NCI-H1092 treated with DMSO at 0.1 percent for 48 hours (cell line): ENCODE measurements around the gene DNAH8.
A peak's percentile ranks its signal among the peaks of the same experiment; 100 is the strongest.

Source experiments
- DNase-seq: peaks from one replicate; lab custom pipeline; 2025; lab: John Stamatoyannopoulos, UW

The DNAH8 gene

GRCh38 chr6:38974389-38975151, 259.5 kb downstream of the DNAH8 start:
- DNase-seq = peak; percentile 10

- no peak for DNase-seq
Observed at GRCh38 chr6:38975621-38976049, 260.5 kb downstream of the DNAH8 start.

GRCh38 chr6:38976051-38976450, 260.9 kb downstream of the DNAH8 start:
- DNase-seq = no peak

- no peak for DNase-seq
Observed at GRCh38 chr6:38976801-38977500, 261.8 kb downstream of the DNAH8 start.

GRCh38 chr6:38978139-38978704, 263.1 kb downstream of the DNAH8 start:
- DNase-seq = no peak

GRCh38 chr6:38982470-38982869, 267.4 kb downstream of the DNAH8 start:
- no peak for DNase-seq

GRCh38 chr6:38984723-38985122, 269.6 kb downstream of the DNAH8 start:
- no peak for DNase-seq

GRCh38 chr6:38985839-38986238, 270.7 kb downstream of the DNAH8 start:
- DNase-seq = no peak

GRCh38 chr6:38987503-38987902, 272.4 kb downstream of the DNAH8 start:
- DNase-seq = no peak

- DNase-seq = no peak
Observed at GRCh38 chr6:38988736-38989449, 273.8 kb downstream of the DNAH8 start.

- DNase-seq = no peak
Observed at GRCh38 chr6:38990475-38990874, 275.4 kb downstream of the DNAH8 start.

- DNase-seq = no peak
Observed at GRCh38 chr6:38996676-38997075, 281.6 kb downstream of the DNAH8 start.

- DNase-seq = peak; percentile 52
Observed at GRCh38 chr6:38997128-38997761, 282.1 kb downstream of the DNAH8 start.

GRCh38 chr6:39003072-39003471, 288.0 kb downstream of the DNAH8 start:
- DNase-seq = peak; percentile 53

- DNase-seq = no peak
Observed at GRCh38 chr6:39003492-39003891, 288.4 kb downstream of the DNAH8 start.

- no peak for DNase-seq
Observed at GRCh38 chr6:39004801-39005200, 289.7 kb downstream of the DNAH8 start.

- DNase-seq = peak; percentile 58
Observed at GRCh38 chr6:39005774-39006173, 290.7 kb downstream of the DNAH8 start.

GRCh38 chr6:39007575-39007974, 292.5 kb downstream of the DNAH8 start:
- DNase-seq = no peak

GRCh38 chr6:39008737-39009136, 293.6 kb downstream of the DNAH8 start:
- DNase-seq = no peak

GRCh38 chr6:39009476-39009875, 294.4 kb downstream of the DNAH8 start:
- no peak for DNase-seq

- DNase-seq = no peak
Observed at GRCh38 chr6:39016839-39017546, 301.9 kb downstream of the DNAH8 start.

- no peak for DNase-seq
Observed at GRCh38 chr6:39017547-39017880, 302.4 kb downstream of the DNAH8 start.
